ENCODE measurements around the gene ADAMTSL1.

Gene ADAMTSL1

GRCh38 chr9:18473652-18474279 is at the start of gene ADAMTSL1:
Gene ADAMTSL1, plus strand, starts transcription at chr9:18474153. Its CDS starts 80 bp downstream, at chr9:18474233.
- H3K4me1 ChIP-seq (ENCODE audit: control insufficient read depth in 5 of 5, insufficient read depth in 5 of 5, low read length in 5 of 5), result peaks cover 0 to 11% (median 3%) of the 10 kb centered on the region in 5 donors
- H3K9ac ChIP-seq (ENCODE audit: low read length in 5 of 5), result no peak within 1 kb of the TSS
- H3K9me3 ChIP-seq (ENCODE audit: control insufficient read depth in 5 of 5, low read length in 5 of 5), result peaks cover 0 to 11% (median 8%) of the 10 kb centered on the region in 5 donors
- peaks cover 0 to 2% (median 0%) of the 10 kb centered on the region in 5 donors for H3K27me3 ChIP-seq (ENCODE audit: control insufficient read depth in 5 of 5, insufficient read depth in 4 of 5, low read length in 5 of 5)
- no peaks in the 10 kb centered on the region for H3K36me3 ChIP-seq (ENCODE audit: control insufficient read depth in 5 of 5, insufficient read depth in 5 of 5, low read length in 5 of 5)
- peak within 1 kb of the TSS in 4 of 5 donors; percentile 51 to 65 (median 58) for H3K4me3 ChIP-seq (ENCODE audit: low read depth in 1 of 5, low read length in 5 of 5)
- peak within 1 kb of the TSS; percentile 28 for H3K27ac ChIP-seq (ENCODE audit: low read depth, low read length)

- Histone ChIP-seq H3K4me3 (ENCODE audit: low read depth in 1 of 5, low read length in 5 of 5) (no peak overlapping the region), H3K36me3 (ENCODE audit: control insufficient read depth in 5 of 5, insufficient read depth in 5 of 5, low read length in 5 of 5) (no peaks in the 10 kb centered on the region), H3K9ac (ENCODE audit: low read length in 5 of 5) (no peak overlapping the region)
These were observed 46.3 kb upstream of the ADAMTSL1 start for GRCh38 chr9:18427691-18428090.

GRCh38 chr9:18428661-18429060 is 45.3 kb upstream of the ADAMTSL1 start:
- peaks cover 0 to 12% (median 5%) of the 10 kb centered on the region in 5 donors for H3K4me1 ChIP-seq (ENCODE audit: control insufficient read depth in 5 of 5, insufficient read depth in 5 of 5, low read length in 5 of 5)
- no peaks in the 10 kb centered on the region for H3K9me3 ChIP-seq (ENCODE audit: control insufficient read depth in 5 of 5, low read length in 5 of 5)
- H3K27me3 ChIP-seq (ENCODE audit: control insufficient read depth in 5 of 5, insufficient read depth in 4 of 5, low read length in 5 of 5), result no peaks in the 10 kb centered on the region
- no peak overlapping the region for H3K27ac ChIP-seq (ENCODE audit: low read depth, low read length)
- H3K9ac ChIP-seq (ENCODE audit: low read length in 5 of 5), result no peak overlapping the region
- no peak overlapping the region for H3K4me3 ChIP-seq (ENCODE audit: low read depth in 1 of 5, low read length in 5 of 5)
- H3K36me3 ChIP-seq (ENCODE audit: control insufficient read depth in 5 of 5, insufficient read depth in 5 of 5, low read length in 5 of 5), result no peaks in the 10 kb centered on the region

More at GRCh38 chr9:18427691-18428090, 46.3 kb upstream of the ADAMTSL1 start:
- Histone ChIP-seq H3K27me3 (ENCODE audit: control insufficient read depth in 5 of 5, insufficient read depth in 4 of 5, low read length in 5 of 5) (no peaks in the 10 kb centered on the region), H3K9me3 (ENCODE audit: control insufficient read depth in 5 of 5, low read length in 5 of 5) (no peaks in the 10 kb centered on the region), H3K4me1 (ENCODE audit: control insufficient read depth in 5 of 5, insufficient read depth in 5 of 5, low read length in 5 of 5) (peaks cover 0 to 12% (median 5%) of the 10 kb centered on the region in 5 donors), H3K27ac (ENCODE audit: low read depth, low read length) (no peak overlapping the region)

- Histone ChIP-seq H3K9me3 (ENCODE audit: control insufficient read depth in 5 of 5, low read length in 5 of 5) (no peaks in the 10 kb centered on the region), H3K36me3 (ENCODE audit: control insufficient read depth in 5 of 5, insufficient read depth in 5 of 5, low read length in 5 of 5) (no peaks in the 10 kb centered on the region), H3K27ac (ENCODE audit: low read depth, low read length) (no peak overlapping the region), H3K9ac (ENCODE audit: low read length in 5 of 5) (no peak overlapping the region), H3K4me1 (ENCODE audit: control insufficient read depth in 5 of 5, insufficient read depth in 5 of 5, low read length in 5 of 5) (peaks cover 0 to 12% (median 5%) of the 10 kb centered on the region in 5 donors), H3K27me3 (ENCODE audit: control insufficient read depth in 5 of 5, insufficient read depth in 4 of 5, low read length in 5 of 5) (no peaks in the 10 kb centered on the region), H3K4me3 (ENCODE audit: low read depth in 1 of 5, low read length in 5 of 5) (no peak overlapping the region)
These were observed 44.9 kb upstream of the ADAMTSL1 start for GRCh38 chr9:18429070-18429469.

- no peaks in the 10 kb centered on the region for H3K36me3 ChIP-seq (ENCODE audit: control insufficient read depth in 5 of 5, insufficient read depth in 5 of 5, low read length in 5 of 5)
- peaks cover 0 to 18% (median 17%) of the 10 kb centered on the region in 5 donors for H3K4me1 ChIP-seq (ENCODE audit: control insufficient read depth in 5 of 5, insufficient read depth in 5 of 5, low read length in 5 of 5)
- H3K4me3 ChIP-seq (ENCODE audit: low read depth in 1 of 5, low read length in 5 of 5), result no peak overlapping the region
- H3K9me3 ChIP-seq (ENCODE audit: control insufficient read depth in 5 of 5, low read length in 5 of 5), result no peaks in the 10 kb centered on the region
- H3K27me3 ChIP-seq (ENCODE audit: control insufficient read depth in 5 of 5, insufficient read depth in 4 of 5, low read length in 5 of 5), result no peaks in the 10 kb centered on the region
- no peak overlapping the region for H3K9ac ChIP-seq (ENCODE audit: low read length in 5 of 5)
- H3K27ac ChIP-seq (ENCODE audit: low read depth, low read length), result no peak overlapping the region
These were observed 40.3 kb upstream of the ADAMTSL1 start for GRCh38 chr9:18433620-18434019.

GRCh38 chr9:18437315-18438201 is 36.4 kb upstream of the ADAMTSL1 start:
- peak overlapping the region in 1 of 5 donors; percentile 60 for H3K9ac ChIP-seq (ENCODE audit: low read length in 5 of 5)
- no peaks in the 10 kb centered on the region for H3K9me3 ChIP-seq (ENCODE audit: control insufficient read depth in 5 of 5, low read length in 5 of 5)
- peaks cover 0 to 21% (median 19%) of the 10 kb centered on the region in 5 donors for H3K4me1 ChIP-seq (ENCODE audit: control insufficient read depth in 5 of 5, insufficient read depth in 5 of 5, low read length in 5 of 5)
- H3K4me3 ChIP-seq (ENCODE audit: low read depth in 1 of 5, low read length in 5 of 5), result peak overlapping the region; percentile 61 to 71 (median 65)
- H3K36me3 ChIP-seq (ENCODE audit: control insufficient read depth in 5 of 5, insufficient read depth in 5 of 5, low read length in 5 of 5), result no peaks in the 10 kb centered on the region
- H3K27ac ChIP-seq (ENCODE audit: low read depth, low read length), result peak overlapping the region; percentile 54
- H3K27me3 ChIP-seq (ENCODE audit: control insufficient read depth in 5 of 5, insufficient read depth in 4 of 5, low read length in 5 of 5), result no peaks in the 10 kb centered on the region

- Histone ChIP-seq H3K36me3 (ENCODE audit: control insufficient read depth in 5 of 5, insufficient read depth in 5 of 5, low read length in 5 of 5) (no peaks in the 10 kb centered on the region), H3K27ac (ENCODE audit: low read depth, low read length) (peak overlapping the region; percentile 54), H3K9ac (ENCODE audit: low read length in 5 of 5) (peak overlapping the region in 1 of 5 donors; percentile 60)
These were observed 35.5 kb upstream of the ADAMTSL1 start for GRCh38 chr9:18438300-18438925.

GRCh38 chr9:18438951-18439350 is 35.0 kb upstream of the ADAMTSL1 start:
- H3K4me3 ChIP-seq (ENCODE audit: low read depth in 1 of 5, low read length in 5 of 5), result peak overlapping the region; percentile 61 to 79 (median 69)
- peak overlapping the region in 1 of 5 donors; percentile 60 for H3K9ac ChIP-seq (ENCODE audit: low read length in 5 of 5)
- H3K36me3 ChIP-seq (ENCODE audit: control insufficient read depth in 5 of 5, insufficient read depth in 5 of 5, low read length in 5 of 5), result no peaks in the 10 kb centered on the region
- H3K27me3 ChIP-seq (ENCODE audit: control insufficient read depth in 5 of 5, insufficient read depth in 4 of 5, low read length in 5 of 5), result no peaks in the 10 kb centered on the region
- H3K9me3 ChIP-seq (ENCODE audit: control insufficient read depth in 5 of 5, low read length in 5 of 5), result no peaks in the 10 kb centered on the region
- peaks cover 0 to 21% (median 19%) of the 10 kb centered on the region in 5 donors for H3K4me1 ChIP-seq (ENCODE audit: control insufficient read depth in 5 of 5, insufficient read depth in 5 of 5, low read length in 5 of 5)
- no peak overlapping the region for H3K27ac ChIP-seq (ENCODE audit: low read depth, low read length)

More at GRCh38 chr9:18438300-18438925, 35.5 kb upstream of the ADAMTSL1 start:
- H3K4me1 ChIP-seq (ENCODE audit: control insufficient read depth in 5 of 5, insufficient read depth in 5 of 5, low read length in 5 of 5), result peaks cover 0 to 21% (median 19%) of the 10 kb centered on the region in 5 donors
- peak overlapping the region; percentile 61 to 79 (median 69) for H3K4me3 ChIP-seq (ENCODE audit: low read depth in 1 of 5, low read length in 5 of 5)
- no peaks in the 10 kb centered on the region for H3K9me3 ChIP-seq (ENCODE audit: control insufficient read depth in 5 of 5, low read length in 5 of 5)
- no peaks in the 10 kb centered on the region for H3K27me3 ChIP-seq (ENCODE audit: control insufficient read depth in 5 of 5, insufficient read depth in 4 of 5, low read length in 5 of 5)

- no peak overlapping the region for H3K27ac ChIP-seq (ENCODE audit: low read depth, low read length)
- no peak overlapping the region for H3K4me3 ChIP-seq (ENCODE audit: low read depth in 1 of 5, low read length in 5 of 5)
- no peaks in the 10 kb centered on the region for H3K27me3 ChIP-seq (ENCODE audit: control insufficient read depth in 5 of 5, insufficient read depth in 4 of 5, low read length in 5 of 5)
- no peaks in the 10 kb centered on the region for H3K36me3 ChIP-seq (ENCODE audit: control insufficient read depth in 5 of 5, insufficient read depth in 5 of 5, low read length in 5 of 5)
- no peak overlapping the region for H3K9ac ChIP-seq (ENCODE audit: low read length in 5 of 5)
- H3K9me3 ChIP-seq (ENCODE audit: control insufficient read depth in 5 of 5, low read length in 5 of 5), result no peaks in the 10 kb centered on the region
- H3K4me1 ChIP-seq (ENCODE audit: control insufficient read depth in 5 of 5, insufficient read depth in 5 of 5, low read length in 5 of 5), result peaks cover 0 to 21% (median 19%) of the 10 kb centered on the region in 5 donors
These were observed 32.7 kb upstream of the ADAMTSL1 start for GRCh38 chr9:18441261-18441660.

All from subcutaneous abdominal adipose tissue (tissue), 5 donors.